Osteoblast (primary cell): ENCODE data around the gene BTBD3. TPM values are rescaled to one million over a fixed set of nuclear protein-coding genes. Genes with fewer than 3 reads are reported as not detected.

ENCODE experiments used
- DNase-seq: peaks from one replicate; pipeline ENCODE4 v3.0.0; 2011; ENCODE audit warnings: low spot score, mixed read lengths; ENCODE audit not compliant: insufficient read length; ENCODE audit errors: missing footprints
- H2AFZ ChIP-seq: 2 replicates; pipeline ENCODE4 v1.6.0; 2011; ENCODE audit warnings: mild to moderate bottlenecking, low read length
- H3K27ac ChIP-seq: 2 replicates; pipeline ENCODE4 v1.5.1; 2011; ENCODE audit warnings: mild to moderate bottlenecking, low read depth, low read length, moderate library complexity
- H3K27me3 ChIP-seq: 2 replicates; pipeline ENCODE4 v1.6.0; 2012; ENCODE audit warnings: mild to moderate bottlenecking, control low read depth, inconsistent platforms, low read length, moderate library complexity; ENCODE audit not compliant: insufficient read depth
- H3K36me3 ChIP-seq: 2 replicates; pipeline ENCODE4 v1.5.1; 2011; ENCODE audit warnings: mild to moderate bottlenecking, low read length, control low read depth, moderate library complexity; ENCODE audit not compliant: insufficient read depth
- H3K4me1 ChIP-seq: 2 replicates; pipeline ENCODE4 v1.5.1; 2011; ENCODE audit warnings: mild to moderate bottlenecking, low read length, control low read depth, moderate library complexity; ENCODE audit not compliant: insufficient read depth
- H3K4me2 ChIP-seq: 2 replicates; pipeline ENCODE4 v1.6.0; 2011; ENCODE audit warnings: mild to moderate bottlenecking, low read length; ENCODE audit not compliant: insufficient read depth
- H3K4me3 ChIP-seq: fragments of 200-600 bp; sonication (generic); 3 replicates; pipeline ENCODE4 v1.5.1; 2012; ENCODE audit warnings: mild to moderate bottlenecking, low read length, inconsistent platforms; ENCODE audit not compliant: insufficient read depth
- H3K79me2 ChIP-seq: 2 replicates; pipeline ENCODE4 v1.6.0; 2012; ENCODE audit warnings: mild to moderate bottlenecking, low read length, control low read depth, inconsistent platforms; ENCODE audit not compliant: insufficient read depth
- H3K9me3 ChIP-seq: 2 replicates; pipeline ENCODE4 v1.5.1; 2011; ENCODE audit warnings: low read depth, low read length, control low read depth
- H4K20me1 ChIP-seq: 2 replicates; pipeline ENCODE4 v1.6.0; 2012; ENCODE audit warnings: mild to moderate bottlenecking, low read length, control low read depth; ENCODE audit not compliant: insufficient read depth
- total RNA-seq: library from RNA; depleted of rRNA; stranded (reverse); fragments of >200 nt; gene quantifications from 2 replicates; pipeline ENCODE4 v1.2.3, GENCODE V29; 2012
- TF ChIP-seq, protein P1 (sequence below): IDR thresholded peaks from 2 replicates; pipeline ENCODE4 v1.5.1; 2011; ENCODE audit warnings: mild to moderate bottlenecking, low read depth, low read length, moderate library complexity; ENCODE audit errors: extremely low read depth

Gene BTBD3
- total RNA-seq, 1 donor = 17.4 TPM

GRCh38 chr20:11936157-11936556 lies 18.5 kb downstream of the BTBD3 start:
- H3K9me3 ChIP-seq = no peaks in the 10 kb centered on the region
- H3K4me2 ChIP-seq = no peak overlapping the region
- no peak for DNase-seq
- H3K4me1 ChIP-seq = no peaks in the 10 kb centered on the region
- H3K4me3 ChIP-seq = no peak overlapping the region
- H3K79me2 ChIP-seq = no peaks in the 10 kb centered on the region
- TF ChIP-seq, protein P1, sequence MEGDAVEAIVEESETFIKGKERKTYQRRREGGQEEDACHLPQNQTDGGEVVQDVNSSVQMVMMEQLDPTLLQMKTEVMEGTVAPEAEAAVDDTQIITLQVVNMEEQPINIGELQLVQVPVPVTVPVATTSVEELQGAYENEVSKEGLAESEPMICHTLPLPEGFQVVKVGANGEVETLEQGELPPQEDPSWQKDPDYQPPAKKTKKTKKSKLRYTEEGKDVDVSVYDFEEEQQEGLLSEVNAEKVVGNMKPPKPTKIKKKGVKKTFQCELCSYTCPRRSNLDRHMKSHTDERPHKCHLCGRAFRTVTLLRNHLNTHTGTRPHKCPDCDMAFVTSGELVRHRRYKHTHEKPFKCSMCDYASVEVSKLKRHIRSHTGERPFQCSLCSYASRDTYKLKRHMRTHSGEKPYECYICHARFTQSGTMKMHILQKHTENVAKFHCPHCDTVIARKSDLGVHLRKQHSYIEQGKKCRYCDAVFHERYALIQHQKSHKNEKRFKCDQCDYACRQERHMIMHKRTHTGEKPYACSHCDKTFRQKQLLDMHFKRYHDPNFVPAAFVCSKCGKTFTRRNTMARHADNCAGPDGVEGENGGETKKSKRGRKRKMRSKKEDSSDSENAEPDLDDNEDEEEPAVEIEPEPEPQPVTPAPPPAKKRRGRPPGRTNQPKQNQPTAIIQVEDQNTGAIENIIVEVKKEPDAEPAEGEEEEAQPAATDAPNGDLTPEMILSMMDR = no peak
- H3K36me3 ChIP-seq = no peaks in the 10 kb centered on the region
- no peak overlapping the region for H2AFZ ChIP-seq
- no peaks in the 10 kb centered on the region for H3K27me3 ChIP-seq
- H4K20me1 ChIP-seq = no peaks in the 10 kb centered on the region
- no peak overlapping the region for H3K27ac ChIP-seq

GRCh38 chr20:11937230-11937629 lies 19.5 kb downstream of the BTBD3 start:
- TF ChIP-seq, protein P1 = no peak
- Histone ChIP-seq H3K4me1 (no peaks in the 10 kb centered on the region), H3K9me3 (no peaks in the 10 kb centered on the region), H3K36me3 (no peaks in the 10 kb centered on the region), H4K20me1 (no peaks in the 10 kb centered on the region), H3K27me3 (no peaks in the 10 kb centered on the region), H3K4me2 (no peak overlapping the region), H3K27ac (no peak overlapping the region), H3K79me2 (no peaks in the 10 kb centered on the region), H3K4me3 (no peak overlapping the region), H2AFZ (no peak overlapping the region)
- no peak for DNase-seq

GRCh38 chr20:11941593-11942246 lies 24.0 kb downstream of the BTBD3 start:
- no peak overlapping the region for H3K4me2 ChIP-seq
- H3K79me2 ChIP-seq = no peaks in the 10 kb centered on the region
- no peaks in the 10 kb centered on the region for H3K27me3 ChIP-seq
- TF ChIP-seq, protein P1 = no peak
- DNase-seq = no peak
- H3K27ac ChIP-seq = no peak overlapping the region
- no peak overlapping the region for H3K4me3 ChIP-seq
- H3K9me3 ChIP-seq = no peaks in the 10 kb centered on the region
- no peaks in the 10 kb centered on the region for H4K20me1 ChIP-seq
- H3K4me1 ChIP-seq = no peaks in the 10 kb centered on the region
- H3K36me3 ChIP-seq = no peaks in the 10 kb centered on the region
- H2AFZ ChIP-seq = no peak overlapping the region

DNA sequence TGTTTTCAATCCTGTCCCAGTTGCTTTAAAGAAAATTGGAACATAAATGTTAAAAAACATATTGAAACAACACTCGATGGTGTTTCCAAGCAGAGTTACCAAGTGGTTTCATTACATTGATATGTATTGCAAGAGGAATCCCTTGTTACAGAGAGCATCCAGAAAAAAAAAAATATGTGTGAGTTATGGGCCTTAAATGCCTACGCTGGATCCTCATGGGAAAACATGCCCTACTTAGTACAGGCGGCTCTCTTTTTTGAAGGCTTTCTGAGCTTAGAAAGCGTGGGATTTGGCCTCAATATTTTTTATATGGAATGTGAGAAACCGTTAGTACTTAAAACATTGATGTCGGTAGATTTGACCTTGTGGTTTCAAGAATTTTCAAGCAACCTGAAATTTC lies 26.1 kb downstream of the BTBD3 start:
- Histone ChIP-seq H3K9me3 (no peaks in the 10 kb centered on the region), H3K4me1 (no peaks in the 10 kb centered on the region), H2AFZ (no peak overlapping the region), H3K4me2 (no peak overlapping the region), H4K20me1 (no peaks in the 10 kb centered on the region), H3K4me3 (no peak overlapping the region), H3K36me3 (no peaks in the 10 kb centered on the region), H3K27me3 (no peaks in the 10 kb centered on the region), H3K79me2 (no peaks in the 10 kb centered on the region), H3K27ac (no peak overlapping the region)
- TF ChIP-seq, protein P1 = no peak
- no peak for DNase-seq
